HUES48 (cell line): ENCODE results near the gene SP140.

Experiments used
- H3K27ac ChIP-seq: one replicate; pipeline ENCODE4 v1.7.0; 2013; ENCODE audit warnings: low read depth, low read length, inconsistent platforms
- H3K27me3 ChIP-seq: 2 replicates; pipeline ENCODE4 v1.6.1; 2013; ENCODE audit warnings: mild to moderate bottlenecking, low read length; ENCODE audit not compliant: control insufficient read depth, insufficient read depth
- H3K36me3 ChIP-seq: 2 replicates; pipeline ENCODE4 v1.6.1; 2013; ENCODE audit warnings: low read length; ENCODE audit not compliant: control insufficient read depth, insufficient read depth
- H3K4me1 ChIP-seq: 2 replicates; pipeline ENCODE4 v1.6.1; 2013; ENCODE audit warnings: mild to moderate bottlenecking, low read length; ENCODE audit not compliant: control insufficient read depth, insufficient read depth
- H3K4me3 ChIP-seq: 2 replicates; pipeline ENCODE4 v1.5.1; 2013; ENCODE audit warnings: mild to moderate bottlenecking, low read depth, low read length
- H3K9ac ChIP-seq: 2 replicates; pipeline ENCODE4 v1.6.1; 2013; ENCODE audit warnings: mild to moderate bottlenecking, low read depth, low read length, moderate library complexity
- H3K9me3 ChIP-seq: 2 replicates; pipeline ENCODE4 v1.6.1; 2013; ENCODE audit warnings: low read length; ENCODE audit not compliant: control insufficient read depth, insufficient read depth

The SP140 gene

DNA sequence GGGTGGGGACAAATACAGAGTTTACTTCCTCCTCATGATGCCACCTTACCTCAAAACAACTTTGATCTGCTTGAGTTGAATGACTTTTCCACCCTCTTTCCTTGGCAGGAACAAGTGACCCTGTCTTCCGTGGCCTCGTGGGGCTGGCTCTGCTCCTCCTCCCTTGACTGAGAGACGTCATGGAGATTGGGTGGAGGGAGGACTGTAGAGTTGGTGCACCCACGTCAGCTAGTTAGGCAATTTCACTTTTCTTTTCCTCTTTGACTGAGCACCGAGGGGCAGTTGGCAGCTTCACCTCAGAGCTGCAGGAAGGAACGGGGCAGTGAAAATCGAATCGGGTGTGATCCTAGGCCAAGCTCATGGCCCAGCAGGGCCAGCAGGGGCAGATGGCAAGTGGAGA is at the start of gene SP140:
Gene SP140, plus strand, starts transcription at position 251 of the 400 bp plus-strand sequence. Its CDS starts 109 bp downstream, at position 360.
- Histone ChIP-seq H3K4me3 (no peak within 1 kb of the TSS), H3K27ac (no peak within 1 kb of the TSS), H3K9me3 (no peaks in the 10 kb centered on the region), H3K27me3 (no peaks in the 10 kb centered on the region), H3K9ac (no peak within 1 kb of the TSS), H3K36me3 (no peaks in the 10 kb centered on the region), H3K4me1 (peaks cover 9% of the 10 kb centered on the region)

DNA sequence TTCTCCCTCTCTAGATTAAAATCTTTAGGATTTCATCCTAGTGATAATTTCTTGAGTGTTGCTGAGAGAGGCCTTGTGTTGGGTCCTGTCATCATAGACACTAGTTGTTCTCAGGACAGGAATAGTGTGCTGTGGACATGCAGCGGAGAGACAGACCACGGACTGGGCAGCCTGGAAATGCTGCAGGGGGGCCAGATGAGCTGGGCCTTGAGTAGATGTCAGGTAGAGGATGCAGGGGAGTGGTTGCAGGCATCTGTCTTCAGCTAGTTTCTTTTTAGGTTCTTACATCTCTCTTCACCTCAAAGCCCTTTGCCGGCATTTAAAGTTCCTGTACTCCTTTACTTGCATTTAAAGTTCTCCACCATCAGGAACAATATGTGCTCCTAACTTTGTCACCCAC is 48.5 kb upstream of the SP140 start:
- no peak overlapping the region for H3K9ac ChIP-seq
- H3K4me1 ChIP-seq: peaks cover 11% of the 10 kb centered on the region
- H3K27ac ChIP-seq: no peak overlapping the region
- H3K27me3 ChIP-seq: no peaks in the 10 kb centered on the region
- no peaks in the 10 kb centered on the region for H3K36me3 ChIP-seq
- H3K4me3 ChIP-seq: no peak overlapping the region
- H3K9me3 ChIP-seq: no peaks in the 10 kb centered on the region

DNA sequence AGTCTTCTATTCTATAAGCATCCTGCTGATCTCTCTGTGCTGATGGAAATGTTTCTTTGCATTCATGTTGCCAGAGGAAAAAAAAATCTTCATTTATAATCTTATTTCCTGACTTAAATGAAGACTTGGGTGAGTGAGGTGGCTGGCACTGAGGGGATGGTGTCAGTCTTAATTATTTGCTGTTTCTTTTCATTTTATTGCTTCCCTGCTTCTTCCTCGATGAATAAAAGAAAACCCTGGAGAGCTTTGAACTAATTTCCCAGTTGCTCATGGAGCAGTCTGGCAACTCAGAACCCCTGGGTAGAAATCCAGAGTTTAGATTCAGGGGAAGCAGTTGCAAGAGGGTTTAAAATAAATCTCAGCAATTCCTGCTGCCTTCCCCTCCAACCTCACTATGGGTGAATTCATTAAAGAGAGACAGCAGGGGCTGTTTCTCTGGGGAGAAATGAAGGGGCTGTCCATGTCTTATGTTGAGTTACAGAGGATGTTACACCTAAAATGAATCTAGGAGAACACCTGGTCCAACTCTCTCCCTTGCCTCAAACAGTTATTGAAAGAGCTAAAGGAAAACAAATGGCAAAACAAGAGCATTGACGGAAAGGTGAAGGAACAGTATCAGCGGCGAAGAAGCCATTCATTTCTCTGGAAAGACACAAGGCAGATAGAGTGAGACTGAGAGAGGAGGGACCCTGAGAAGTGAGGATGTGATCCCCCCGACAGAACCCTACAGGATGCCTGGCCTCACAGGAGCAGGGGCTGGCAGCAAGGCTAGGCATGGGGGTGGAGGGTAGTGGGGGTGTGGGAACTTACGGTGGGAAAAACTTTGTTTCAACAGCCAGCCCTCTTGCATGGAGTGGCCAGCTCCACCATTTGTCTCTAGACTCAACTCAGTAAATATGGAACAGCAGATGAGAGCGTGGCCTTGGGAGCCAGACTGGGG is 46.7 kb upstream of the SP140 start:
- Histone ChIP-seq H3K27me3 (no peaks in the 10 kb centered on the region), H3K36me3 (no peaks in the 10 kb centered on the region), H3K9ac (no peak overlapping the region), H3K4me1 (peaks cover 11% of the 10 kb centered on the region), H3K27ac (peak overlapping the region; percentile 40), H3K4me3 (no peak overlapping the region), H3K9me3 (no peaks in the 10 kb centered on the region)

DNA sequence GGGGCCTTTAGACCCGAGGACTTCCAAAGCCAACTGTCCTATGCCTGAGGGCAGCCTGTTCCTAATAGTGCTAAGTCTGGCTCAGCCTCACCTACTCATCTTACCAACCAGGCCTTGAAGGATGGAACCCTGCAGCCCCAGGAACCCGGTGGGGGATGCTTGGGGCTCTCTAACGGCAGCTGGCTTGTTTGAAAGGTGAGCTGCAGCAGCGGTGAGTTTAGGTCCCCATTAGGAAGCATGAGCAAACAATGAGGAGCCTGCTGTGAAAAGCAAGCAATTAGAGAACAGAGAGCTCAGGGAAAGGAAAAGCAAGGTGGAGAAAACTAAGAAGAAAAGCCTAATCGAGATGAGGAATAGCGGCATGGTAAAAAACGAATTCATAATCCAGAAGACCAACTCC is 45.6 kb upstream of the SP140 start:
- Histone ChIP-seq H3K9me3 (no peaks in the 10 kb centered on the region), H3K36me3 (no peaks in the 10 kb centered on the region), H3K27me3 (no peaks in the 10 kb centered on the region), H3K27ac (no peak overlapping the region), H3K4me1 (peaks cover 11% of the 10 kb centered on the region), H3K9ac (no peak overlapping the region), H3K4me3 (no peak overlapping the region)

DNA sequence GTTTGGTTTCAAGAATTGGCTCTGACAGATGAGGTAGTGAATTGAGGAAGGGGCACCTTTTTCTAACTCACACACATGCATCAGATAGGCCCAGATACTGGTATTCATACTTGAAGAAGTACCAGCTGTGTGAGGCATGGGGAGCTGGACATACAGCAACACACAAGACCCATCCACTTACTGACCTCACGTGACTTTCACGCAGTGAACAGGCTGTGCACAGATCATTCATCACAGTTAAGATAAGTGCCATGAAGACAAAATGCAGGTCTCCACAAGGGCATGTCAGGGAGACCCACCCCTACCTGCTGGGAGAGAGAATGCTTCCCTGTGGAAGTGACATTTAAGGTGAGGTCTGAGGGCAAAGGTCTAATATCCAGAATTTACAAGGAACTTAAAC is 44.3 kb upstream of the SP140 start:
- Histone ChIP-seq H3K27me3 (no peaks in the 10 kb centered on the region), H3K36me3 (no peaks in the 10 kb centered on the region), H3K4me3 (no peak overlapping the region), H3K4me1 (peaks cover 11% of the 10 kb centered on the region), H3K27ac (no peak overlapping the region), H3K9ac (no peak overlapping the region), H3K9me3 (no peaks in the 10 kb centered on the region)

DNA sequence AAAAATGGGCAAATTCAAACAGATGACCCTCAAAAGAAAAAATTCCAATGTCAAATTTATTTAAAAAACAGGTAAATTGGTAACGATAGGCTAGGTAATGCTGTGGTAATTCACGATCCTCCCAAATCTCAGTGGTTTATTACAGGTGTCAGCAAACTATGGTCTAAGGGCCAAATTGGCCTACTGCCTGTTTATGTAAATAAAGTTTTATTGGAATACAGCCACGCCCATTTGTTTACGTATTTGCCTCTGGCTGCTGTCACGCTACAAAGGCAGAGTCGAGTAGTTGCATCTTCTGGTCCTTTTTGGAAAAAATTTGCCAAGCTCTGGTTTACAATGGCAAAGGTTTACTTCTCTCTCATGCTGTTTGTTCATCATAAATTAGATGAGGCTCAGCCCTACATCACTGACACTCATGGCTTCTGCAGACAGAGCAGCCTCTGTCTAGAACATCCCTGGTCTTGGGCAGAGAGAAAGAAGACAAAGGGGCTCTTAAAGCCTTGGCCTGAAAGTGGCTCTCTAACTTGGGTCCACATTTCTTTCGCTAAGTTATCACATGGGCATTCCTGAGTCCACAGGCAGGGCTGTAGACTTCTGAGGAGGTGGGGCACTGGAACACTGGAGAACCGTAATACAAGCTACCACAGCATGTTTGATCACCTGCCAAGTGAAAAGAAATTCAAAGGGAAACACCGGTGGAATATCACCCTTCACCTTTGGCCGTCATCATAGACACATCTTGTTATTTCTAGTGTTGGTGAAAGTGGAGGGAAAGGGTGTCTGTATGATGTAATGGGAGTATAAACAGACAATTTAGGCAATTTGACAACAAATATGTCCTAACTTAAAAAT is 40.6 kb upstream of the SP140 start:
- Histone ChIP-seq H3K27me3 (no peaks in the 10 kb centered on the region), H3K36me3 (no peaks in the 10 kb centered on the region), H3K9me3 (no peaks in the 10 kb centered on the region), H3K4me1 (no peaks in the 10 kb centered on the region; the same call in 1 of the 2 replicates), H3K4me3 (no peak overlapping the region), H3K27ac (no peak overlapping the region), H3K9ac (no peak overlapping the region)

DNA sequence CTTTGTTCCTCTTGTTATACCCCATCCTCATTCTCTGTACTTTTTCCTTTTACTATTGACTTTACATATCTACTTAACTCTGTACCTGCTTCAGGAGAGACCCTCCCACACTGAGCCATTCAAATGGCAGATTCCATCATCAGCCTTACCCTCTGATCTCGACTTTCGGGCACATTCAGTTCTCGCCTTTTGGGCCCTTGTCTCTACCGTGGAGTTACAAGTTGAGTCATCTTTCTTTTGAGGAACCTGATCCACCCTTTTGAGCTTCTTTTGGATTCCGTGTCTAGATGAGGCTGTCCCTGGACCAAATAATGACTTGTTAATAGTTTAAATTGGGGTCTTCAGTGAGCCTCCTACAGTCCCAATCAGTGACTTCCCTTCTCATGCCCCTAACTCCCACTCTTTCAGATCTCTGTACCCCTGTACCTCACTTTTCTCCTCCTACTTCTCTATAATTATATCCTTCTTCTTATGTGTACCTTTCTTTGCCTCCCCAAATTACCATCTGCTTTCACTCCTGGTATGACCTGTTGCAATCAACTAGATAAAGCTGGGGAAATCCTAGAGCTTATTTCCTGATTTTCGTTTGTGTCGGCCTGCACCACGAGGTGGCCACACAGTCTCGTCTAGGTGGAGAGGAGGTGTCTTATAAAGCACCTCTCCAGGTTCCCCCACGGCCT is 23.0 kb upstream of the SP140 start:
- no peaks in the 10 kb centered on the region for H3K27me3 ChIP-seq
- no peak overlapping the region for H3K27ac ChIP-seq
- no peak overlapping the region for H3K9ac ChIP-seq
- no peaks in the 10 kb centered on the region for H3K9me3 ChIP-seq
- no peak overlapping the region for H3K4me3 ChIP-seq
- H3K4me1 ChIP-seq: no peaks in the 10 kb centered on the region
- H3K36me3 ChIP-seq: no peaks in the 10 kb centered on the region

DNA sequence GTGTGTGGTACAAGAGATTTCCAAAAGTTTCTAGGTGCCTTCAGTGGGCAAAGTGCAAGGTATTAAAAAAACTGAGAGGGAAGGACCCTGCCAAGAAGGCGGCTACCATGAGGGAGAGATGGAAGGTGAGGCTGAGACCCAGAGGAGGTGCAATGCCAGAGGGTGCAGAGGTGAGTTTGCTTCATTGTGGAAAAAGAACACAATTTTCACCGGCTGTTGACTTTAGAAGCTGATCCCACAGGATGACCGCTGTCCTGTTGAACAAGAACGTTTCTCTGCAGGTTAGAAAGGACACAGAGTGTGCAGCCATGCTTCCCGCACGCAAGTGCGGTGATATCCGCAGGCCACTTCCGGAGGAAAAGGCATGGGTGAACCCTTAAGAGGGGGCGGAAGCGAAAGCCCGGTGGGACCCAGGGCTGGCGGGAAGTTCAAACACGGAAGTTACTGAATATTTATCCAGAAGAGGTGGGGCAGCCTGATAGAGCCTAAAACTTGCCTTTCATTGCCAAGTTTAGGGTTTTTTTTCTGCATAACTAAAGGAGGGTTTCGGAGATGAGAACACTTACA is 22.3 kb upstream of the SP140 start:
- H3K27ac ChIP-seq: no peak overlapping the region
- H3K4me1 ChIP-seq: no peaks in the 10 kb centered on the region
- no peaks in the 10 kb centered on the region for H3K36me3 ChIP-seq
- no peak overlapping the region for H3K4me3 ChIP-seq
- no peaks in the 10 kb centered on the region for H3K9me3 ChIP-seq
- H3K9ac ChIP-seq: no peak overlapping the region
- H3K27me3 ChIP-seq: no peaks in the 10 kb centered on the region

DNA sequence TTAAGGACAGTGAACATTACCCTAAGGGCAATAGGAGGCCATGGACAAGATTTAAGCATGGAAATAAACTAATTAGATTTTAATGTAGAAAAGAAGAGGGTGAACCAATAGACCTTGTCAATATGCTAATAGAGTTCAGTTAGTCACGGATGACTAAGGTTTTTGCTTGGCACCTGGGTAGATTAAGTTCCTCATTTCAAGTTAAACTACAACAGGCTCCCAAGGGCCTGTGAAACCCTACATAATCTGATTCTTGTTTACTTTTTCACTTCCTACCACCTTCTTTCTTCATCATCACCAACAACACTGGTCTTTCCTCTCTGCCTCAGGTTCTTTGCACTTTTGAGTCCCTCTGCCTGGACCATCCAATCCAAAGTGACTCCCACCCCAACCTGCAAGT is 20.5 kb upstream of the SP140 start:
- Histone ChIP-seq H3K4me1 (no peaks in the 10 kb centered on the region), H3K9me3 (no peaks in the 10 kb centered on the region), H3K27ac (no peak overlapping the region), H3K9ac (no peak overlapping the region), H3K4me3 (no peak overlapping the region), H3K27me3 (no peaks in the 10 kb centered on the region), H3K36me3 (no peaks in the 10 kb centered on the region)

DNA sequence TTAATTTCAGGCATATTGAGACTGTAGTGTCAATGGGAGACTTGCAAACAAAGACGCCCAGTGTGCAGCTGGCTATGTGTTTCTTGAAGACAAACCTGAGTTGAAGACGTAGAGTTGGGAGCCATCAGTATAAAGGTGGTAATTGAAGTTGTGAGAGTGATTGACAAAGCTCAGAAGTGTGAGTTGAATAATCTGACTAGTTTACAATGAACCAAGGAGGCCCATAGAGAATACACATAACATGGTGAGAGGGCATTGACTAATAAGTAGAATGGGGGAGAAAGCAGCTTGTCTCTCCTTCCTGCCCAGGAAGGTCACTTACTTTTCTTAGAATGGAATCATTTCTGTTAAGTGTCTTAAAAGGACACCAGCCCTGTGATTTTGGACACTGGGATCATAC is 19.8 kb upstream of the SP140 start:
- Histone ChIP-seq H3K9me3 (no peaks in the 10 kb centered on the region), H3K36me3 (no peaks in the 10 kb centered on the region), H3K27me3 (no peaks in the 10 kb centered on the region), H3K9ac (no peak overlapping the region), H3K27ac (no peak overlapping the region), H3K4me1 (no peaks in the 10 kb centered on the region), H3K4me3 (no peak overlapping the region)
